ENCODE results near the gene PALLD. TPM values are rescaled to one million over a fixed set of nuclear protein-coding genes. Genes with fewer than 3 reads are reported as not detected.

PALLD gene
- total and polyA plus RNA-seq, 2 of the 13 experiments (the other 11 are each of a cell fraction or from before 2014, with no cell fraction given) = 0.50 to 1.5 TPM

DNA sequence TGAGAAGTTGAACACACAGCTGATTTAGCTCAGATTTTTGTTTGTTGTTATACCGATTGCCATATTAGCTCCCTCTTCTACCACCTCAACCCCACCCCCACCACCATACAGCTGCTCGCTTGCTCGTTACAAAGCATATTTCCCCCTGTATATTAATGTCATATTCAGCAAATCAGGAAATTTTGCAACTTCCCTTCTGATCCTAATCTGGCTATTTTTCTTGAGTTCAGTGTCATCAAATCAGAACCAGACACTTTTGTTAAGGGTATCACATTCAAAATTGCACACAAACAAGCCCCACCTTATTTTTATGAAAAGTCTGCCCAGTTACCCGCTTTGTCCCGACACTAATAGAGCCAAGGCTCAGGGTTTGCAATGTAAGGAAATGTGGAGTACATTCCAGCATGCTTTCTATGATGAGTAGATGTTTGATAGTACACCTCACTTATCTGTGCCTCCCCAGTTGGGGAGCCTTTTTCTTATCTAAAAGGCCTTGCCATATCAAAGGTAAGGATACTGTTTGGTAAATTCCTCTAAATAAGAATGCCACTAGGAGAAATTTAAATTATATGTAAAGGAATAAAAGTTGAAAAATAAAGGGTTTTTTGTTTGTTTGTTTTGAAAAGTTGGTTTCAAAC is 301.0 kb downstream of the PALLD start:
- Histone ChIP-seq H3K4me3 (replicated peaks in 1 of 3; ENCODE audit: insufficient read depth in 1 of 3, low read depth in 2 of 3, low read length in 3 of 3) (no peak overlapping the region), H3K27me3 (ENCODE audit: control insufficient read depth in 1 of 2, insufficient read depth in 2 of 2, low read length in 2 of 2) (no peaks in the 10 kb centered on the region), H3K9me3 (ENCODE audit: low read length) (no peaks in the 10 kb centered on the region), H4K20me1 (ENCODE audit: insufficient read depth, low read length) (no peaks in the 10 kb centered on the region), H3K4me2 (ENCODE audit: low read depth, low read length) (no peak overlapping the region), H3K27ac (ENCODE audit: extremely low read length, insufficient read depth, low read length) (no peak overlapping the region), H3K9ac (ENCODE audit: insufficient read depth, low read depth, low read length) (no peak overlapping the region), H3K79me2 (ENCODE audit: insufficient read depth, low read length) (no peaks in the 10 kb centered on the region), H3K4me1 (ENCODE audit: insufficient read depth, low read length) (peaks cover 26% of the 10 kb centered on the region), H3K36me3 (replicated peaks in 1 of 2; ENCODE audit: control insufficient read depth in 1 of 2, insufficient read depth in 2 of 2, low read length in 2 of 2) (no peaks in the 10 kb centered on the region), H2AFZ (ENCODE audit: low read length) (no peak overlapping the region)
- CTCF ChIA-PET (ENCODE audit: low intra/inter-chr PET ratio, low total read pairs) = no interaction called here
- WGBS (ENCODE audit: low lambda C conversion rate) = 49% methylated on average over 5 of the region's 5 CpGs
- FAIRE-seq = no peak
- TF ChIP-seq PAF1 (CRISPR knock-in tag; IDR thresholded peaks at IDR 0.05) (no peak), ZNF724P (CRISPR knock-in tag; IDR thresholded peaks at IDR 0.05; ENCODE audit: borderline replicate concordance) (no peak), SRSF9 (IDR thresholded peaks at IDR 0.05; ENCODE audit: borderline replicate concordance, insufficient read depth, low read depth, low read length, poor library complexity, severe bottlenecking) (no peak), WIZ (CRISPR knock-in tag; IDR thresholded peaks at IDR 0.05) (no peak), KLF15 (CRISPR knock-in tag; IDR thresholded peaks at IDR 0.05; ENCODE audit: borderline replicate concordance) (no peak), FOSL1 (CRISPR knock-in tag; IDR thresholded peaks at IDR 0.05; ENCODE audit: borderline replicate concordance) (no peak), CEBPZ (IDR thresholded peaks at IDR 0.05; ENCODE audit: low read length) (no peak), BRD4 (CRISPR knock-in tag; IDR thresholded peaks at IDR 0.05) (no peak), ZNF143 (CRISPR knock-in tag; IDR thresholded peaks at IDR 0.05) (no peak), ARNTL (CRISPR knock-in tag; IDR thresholded peaks at IDR 0.05) (no peak), EED (CRISPR knock-in tag; IDR thresholded peaks at IDR 0.05) (no peak), MYPOP (CRISPR knock-in tag; IDR thresholded peaks at IDR 0.05) (no peak)
- TF ChIP-seq, protein P1, sequence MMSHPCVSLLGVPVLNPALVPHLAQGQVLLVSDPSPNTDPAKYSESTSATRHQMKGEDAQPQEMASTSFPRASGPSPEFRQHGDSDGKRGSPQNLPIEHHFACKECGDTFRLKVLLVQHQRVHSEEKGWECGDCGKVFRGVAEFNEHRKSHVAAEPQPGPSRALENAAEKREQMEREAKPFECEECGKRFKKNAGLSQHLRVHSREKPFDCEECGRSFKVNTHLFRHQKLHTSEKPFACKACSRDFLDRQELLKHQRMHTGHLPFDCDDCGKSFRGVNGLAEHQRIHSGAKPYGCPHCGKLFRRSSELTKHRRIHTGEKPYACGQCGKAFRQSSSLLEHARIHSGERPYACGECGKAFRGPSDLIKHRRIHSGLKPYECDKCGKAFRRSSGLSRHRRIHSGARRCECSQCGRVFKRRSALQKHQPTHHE (CRISPR knock-in tag; IDR thresholded peaks at IDR 0.05; ENCODE audit: borderline replicate concordance) = no peak
- TF ChIP-seq, protein P2, sequence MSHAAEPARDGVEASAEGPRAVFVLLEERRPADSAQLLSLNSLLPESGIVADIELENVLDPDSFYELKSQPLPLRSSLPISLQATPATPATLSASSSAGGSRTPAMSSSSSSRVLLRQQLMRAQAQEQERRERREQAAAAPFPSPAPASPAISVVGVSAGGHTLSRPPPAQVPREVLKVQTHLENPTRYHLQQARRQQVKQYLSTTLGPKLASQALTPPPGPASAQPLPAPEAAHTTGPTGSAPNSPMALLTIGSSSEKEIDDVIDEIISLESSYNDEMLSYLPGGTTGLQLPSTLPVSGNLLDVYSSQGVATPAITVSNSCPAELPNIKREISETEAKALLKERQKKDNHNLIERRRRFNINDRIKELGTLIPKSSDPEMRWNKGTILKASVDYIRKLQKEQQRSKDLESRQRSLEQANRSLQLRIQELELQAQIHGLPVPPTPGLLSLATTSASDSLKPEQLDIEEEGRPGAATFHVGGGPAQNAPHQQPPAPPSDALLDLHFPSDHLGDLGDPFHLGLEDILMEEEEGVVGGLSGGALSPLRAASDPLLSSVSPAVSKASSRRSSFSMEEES (CRISPR knock-in tag; IDR thresholded peaks at IDR 0.05) = no peak
- no peak for ATAC-seq
- no peak for DNase-seq (ENCODE audit: low spot score)
- intact Hi-C loops (cut with micrococcal nuclease; ENCODE audit: unreplicated experiment) (loop anchor here (10.0 kb wide), 1 partner anchor 63 kb away; no protein-coding TSS in a partner anchor), in situ Hi-C loops (cut with HindIII; ENCODE audit: extremely low pct_ligation_motif_present, low pct_unique_long_range_greater_than_20kb) (no loop called here)
- POLR2A ChIA-PET = no interaction called here
- BruUV-seq (replicated peaks) = no TSS peak
